Measurements from ENCODE around the gene FBXL4.

DNA sequence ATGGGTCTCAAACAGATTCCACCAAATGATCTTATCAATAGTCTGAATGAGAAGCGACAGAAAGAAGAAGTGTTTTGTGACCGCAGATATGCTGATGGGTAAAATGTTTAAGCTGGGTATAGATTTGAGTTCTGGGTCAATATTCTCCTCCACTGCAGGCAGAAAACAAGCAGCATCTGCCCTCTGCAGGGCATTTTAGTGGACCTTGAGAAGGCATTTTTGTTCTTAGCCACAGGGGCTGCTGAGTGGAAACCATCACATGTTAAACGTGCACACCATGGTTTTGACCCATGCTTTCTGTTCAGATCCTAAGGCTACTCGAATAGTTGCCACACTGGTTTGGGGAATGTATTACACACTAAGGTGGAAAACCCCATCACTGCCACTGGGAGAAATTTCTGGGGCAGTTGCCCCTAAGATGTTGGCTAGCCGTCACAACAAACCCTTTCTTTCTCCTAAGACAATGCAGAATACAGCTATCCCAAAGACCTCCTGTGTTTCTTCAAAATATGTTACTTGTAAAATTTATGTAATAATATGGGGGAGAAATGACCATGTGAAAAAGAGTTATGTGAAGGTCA, 107.9 kb downstream of the FBXL4 start:
- TF ChIP-seq, protein P1, sequence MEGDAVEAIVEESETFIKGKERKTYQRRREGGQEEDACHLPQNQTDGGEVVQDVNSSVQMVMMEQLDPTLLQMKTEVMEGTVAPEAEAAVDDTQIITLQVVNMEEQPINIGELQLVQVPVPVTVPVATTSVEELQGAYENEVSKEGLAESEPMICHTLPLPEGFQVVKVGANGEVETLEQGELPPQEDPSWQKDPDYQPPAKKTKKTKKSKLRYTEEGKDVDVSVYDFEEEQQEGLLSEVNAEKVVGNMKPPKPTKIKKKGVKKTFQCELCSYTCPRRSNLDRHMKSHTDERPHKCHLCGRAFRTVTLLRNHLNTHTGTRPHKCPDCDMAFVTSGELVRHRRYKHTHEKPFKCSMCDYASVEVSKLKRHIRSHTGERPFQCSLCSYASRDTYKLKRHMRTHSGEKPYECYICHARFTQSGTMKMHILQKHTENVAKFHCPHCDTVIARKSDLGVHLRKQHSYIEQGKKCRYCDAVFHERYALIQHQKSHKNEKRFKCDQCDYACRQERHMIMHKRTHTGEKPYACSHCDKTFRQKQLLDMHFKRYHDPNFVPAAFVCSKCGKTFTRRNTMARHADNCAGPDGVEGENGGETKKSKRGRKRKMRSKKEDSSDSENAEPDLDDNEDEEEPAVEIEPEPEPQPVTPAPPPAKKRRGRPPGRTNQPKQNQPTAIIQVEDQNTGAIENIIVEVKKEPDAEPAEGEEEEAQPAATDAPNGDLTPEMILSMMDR (IDR thresholded peaks at IDR 0.05): peak in 4 of 5 experiments; percentile 21 to 38 (median 24)
- TF ChIP-seq POLR2A (IDR thresholded peaks at IDR 0.05): no peak

Measured in tibial nerve (tissue), 3 donors.